Measurements from ENCODE around the gene PPIF. TPM values are rescaled to one million over a fixed set of nuclear protein-coding genes. Genes with fewer than 3 reads are reported as not detected.

PPIF gene
- total and polyA plus RNA-seq, 2 of the 13 experiments (the other 11 are each of a cell fraction or from before 2014, with no cell fraction given), result 147 to 157 TPM

DNA sequence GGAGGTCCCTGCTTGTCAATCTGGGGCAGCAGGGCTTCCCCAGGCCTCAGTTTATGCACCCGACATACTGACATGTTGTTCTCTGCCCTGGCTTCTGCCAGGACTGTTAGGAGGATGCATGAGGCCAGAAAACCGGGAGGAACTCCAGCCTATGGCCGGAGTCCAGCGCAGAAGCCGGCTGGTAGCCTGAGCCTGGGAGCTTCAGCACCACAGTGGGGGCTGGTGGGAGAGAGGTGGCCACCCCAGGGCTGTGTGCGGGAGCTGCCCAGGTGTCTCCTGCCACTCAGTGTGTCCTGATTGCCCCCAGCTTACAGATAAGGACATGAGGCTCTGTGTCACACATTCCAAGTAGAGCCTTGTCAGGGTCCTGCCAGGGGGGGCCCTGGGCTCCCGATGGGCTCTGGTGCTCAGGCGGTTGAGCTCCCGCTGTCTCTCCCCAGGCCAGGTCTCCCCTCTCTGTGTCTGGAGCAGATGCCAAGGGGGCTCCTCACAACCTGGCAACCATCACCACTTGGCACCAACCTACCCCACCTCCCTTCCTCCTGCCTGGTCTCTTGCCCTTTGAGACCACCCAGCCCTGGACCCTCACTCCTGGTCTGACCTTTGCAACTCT lies 32.3 kb downstream of the PPIF start (continued):
- TF ChIP-seq GPN1 (CRISPR knock-in tag; IDR thresholded peaks at IDR 0.05; ENCODE audit: borderline replicate concordance), result no peak
- no peak for TF ChIP-seq ZNF256 (CRISPR knock-in tag; conservative IDR thresholded peaks at IDR 0.05)
- TF ChIP-seq ZBTB1 (CRISPR knock-in tag; IDR thresholded peaks at IDR 0.05; ENCODE audit: borderline replicate concordance), result no peak
- TF ChIP-seq, protein P1, sequence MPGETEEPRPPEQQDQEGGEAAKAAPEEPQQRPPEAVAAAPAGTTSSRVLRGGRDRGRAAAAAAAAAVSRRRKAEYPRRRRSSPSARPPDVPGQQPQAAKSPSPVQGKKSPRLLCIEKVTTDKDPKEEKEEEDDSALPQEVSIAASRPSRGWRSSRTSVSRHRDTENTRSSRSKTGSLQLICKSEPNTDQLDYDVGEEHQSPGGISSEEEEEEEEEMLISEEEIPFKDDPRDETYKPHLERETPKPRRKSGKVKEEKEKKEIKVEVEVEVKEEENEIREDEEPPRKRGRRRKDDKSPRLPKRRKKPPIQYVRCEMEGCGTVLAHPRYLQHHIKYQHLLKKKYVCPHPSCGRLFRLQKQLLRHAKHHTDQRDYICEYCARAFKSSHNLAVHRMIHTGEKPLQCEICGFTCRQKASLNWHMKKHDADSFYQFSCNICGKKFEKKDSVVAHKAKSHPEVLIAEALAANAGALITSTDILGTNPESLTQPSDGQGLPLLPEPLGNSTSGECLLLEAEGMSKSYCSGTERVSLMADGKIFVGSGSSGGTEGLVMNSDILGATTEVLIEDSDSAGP (CRISPR knock-in tag; IDR thresholded peaks at IDR 0.05; ENCODE audit: borderline replicate concordance), result peak; percentile 70; the same call in 1 of the 2 replicates
- TF ChIP-seq TMF1 (CRISPR knock-in tag; IDR thresholded peaks at IDR 0.05; ENCODE audit: low read depth), result no peak
- no peak for TF ChIP-seq HOXA9 (CRISPR knock-in tag; IDR thresholded peaks at IDR 0.05; ENCODE audit: borderline replicate concordance)
- no peak for TF ChIP-seq IRX3 (CRISPR knock-in tag; IDR thresholded peaks at IDR 0.05; ENCODE audit: borderline replicate concordance, low read depth)
- no peak for TF ChIP-seq ZNF703 (CRISPR knock-in tag; IDR thresholded peaks at IDR 0.05; ENCODE audit: borderline replicate concordance)
- peak; percentile 56; the same call in 1 of the 2 replicates for TF ChIP-seq ZBTB7B (CRISPR knock-in tag; IDR thresholded peaks at IDR 0.05)
- TF ChIP-seq MIXL1 (CRISPR knock-in tag; IDR thresholded peaks at IDR 0.05), result no peak
- no peak for TF ChIP-seq ZNF776 (CRISPR knock-in tag; IDR thresholded peaks at IDR 0.05)
- no peak for TF ChIP-seq ZNF430 (CRISPR knock-in tag; IDR thresholded peaks at IDR 0.05)
- TF ChIP-seq, protein P2, sequence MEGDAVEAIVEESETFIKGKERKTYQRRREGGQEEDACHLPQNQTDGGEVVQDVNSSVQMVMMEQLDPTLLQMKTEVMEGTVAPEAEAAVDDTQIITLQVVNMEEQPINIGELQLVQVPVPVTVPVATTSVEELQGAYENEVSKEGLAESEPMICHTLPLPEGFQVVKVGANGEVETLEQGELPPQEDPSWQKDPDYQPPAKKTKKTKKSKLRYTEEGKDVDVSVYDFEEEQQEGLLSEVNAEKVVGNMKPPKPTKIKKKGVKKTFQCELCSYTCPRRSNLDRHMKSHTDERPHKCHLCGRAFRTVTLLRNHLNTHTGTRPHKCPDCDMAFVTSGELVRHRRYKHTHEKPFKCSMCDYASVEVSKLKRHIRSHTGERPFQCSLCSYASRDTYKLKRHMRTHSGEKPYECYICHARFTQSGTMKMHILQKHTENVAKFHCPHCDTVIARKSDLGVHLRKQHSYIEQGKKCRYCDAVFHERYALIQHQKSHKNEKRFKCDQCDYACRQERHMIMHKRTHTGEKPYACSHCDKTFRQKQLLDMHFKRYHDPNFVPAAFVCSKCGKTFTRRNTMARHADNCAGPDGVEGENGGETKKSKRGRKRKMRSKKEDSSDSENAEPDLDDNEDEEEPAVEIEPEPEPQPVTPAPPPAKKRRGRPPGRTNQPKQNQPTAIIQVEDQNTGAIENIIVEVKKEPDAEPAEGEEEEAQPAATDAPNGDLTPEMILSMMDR (CRISPR knock-in tag; IDR thresholded peaks at IDR 0.05), result 0 out of 2 replicates have a peak, but pooled peaks have one; percentile 0
- no peak for TF ChIP-seq EZH2 (conservative IDR thresholded peaks at IDR 0.05; ENCODE audit: low read depth, low read length)
- no peak for TF ChIP-seq ZNF772 (CRISPR knock-in tag; IDR thresholded peaks at IDR 0.05)
- TF ChIP-seq ZNF101 (CRISPR knock-in tag; IDR thresholded peaks at IDR 0.05; ENCODE audit: borderline replicate concordance, low read depth), result no peak
- no peak for TF ChIP-seq ZNF333 (CRISPR knock-in tag; IDR thresholded peaks at IDR 0.05; ENCODE audit: borderline replicate concordance)
- TF ChIP-seq ZBTB7A (CRISPR knock-in tag; IDR thresholded peaks at IDR 0.05), result peak; percentile 87; the same call in 1 of the 2 replicates
- TF ChIP-seq KLF13 (CRISPR knock-in tag; IDR thresholded peaks at IDR 0.05), result no peak; the same call in 1 of the 2 replicates
- 0 out of 2 replicates have a peak, but pooled peaks have one; percentile 28 for TF ChIP-seq SNAPC2 (CRISPR knock-in tag; IDR thresholded peaks at IDR 0.05)
- no peak for TF ChIP-seq KDM1A (CRISPR knock-in tag; IDR thresholded peaks at IDR 0.05)
- no peak for TF ChIP-seq TBP (CRISPR knock-in tag; IDR thresholded peaks at IDR 0.05)
- TF ChIP-seq ZNF383 (CRISPR knock-in tag; IDR thresholded peaks at IDR 0.05; ENCODE audit: borderline replicate concordance), result no peak
- TF ChIP-seq, protein P3, sequence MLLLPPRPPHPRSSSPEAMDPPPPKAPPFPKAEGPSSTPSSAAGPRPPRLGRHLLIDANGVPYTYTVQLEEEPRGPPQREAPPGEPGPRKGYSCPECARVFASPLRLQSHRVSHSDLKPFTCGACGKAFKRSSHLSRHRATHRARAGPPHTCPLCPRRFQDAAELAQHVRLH (CRISPR knock-in tag; IDR thresholded peaks at IDR 0.05; ENCODE audit: borderline replicate concordance, low read depth), result no peak
- no peak for TF ChIP-seq NFE2L1 (CRISPR knock-in tag; IDR thresholded peaks at IDR 0.05; ENCODE audit: borderline replicate concordance)
- TF ChIP-seq ZNF777 (CRISPR knock-in tag; IDR thresholded peaks at IDR 0.05), result no peak
- TF ChIP-seq MED13 (CRISPR knock-in tag; IDR thresholded peaks at IDR 0.05), result no peak; the same call in 1 of the 2 replicates
- no peak for TF ChIP-seq KLF16 (CRISPR knock-in tag; IDR thresholded peaks at IDR 0.05)

Data from HepG2 (cell line).